D721Med (cell line): ENCODE results near the gene TRIP10.
"Not testable (repeated sequence)": the region's sequence is repeated elsewhere in the genome, so short reads cannot be mapped to it uniquely, and the experiment has no call there.

Experiments used
- DNase-seq: peaks from one replicate; pipeline ENCODE4 v3.0.0; 2011; ENCODE audit warnings: low spot score; ENCODE audit not compliant: insufficient read length
- FAIRE-seq: peaks from 2 replicates; lab custom pipeline; 2011; peaks lifted over from hg19 to GRCh38; lab: Jason Lieb, UNC
- CTCF ChIP-seq: IDR thresholded peaks from 2 replicates; pipeline ENCODE4 v1.5.1; 2012; ENCODE audit warnings: mild to moderate bottlenecking, control low read depth; ENCODE audit not compliant: insufficient read depth; ENCODE audit errors: missing control alignments

TRIP10 gene

GRCh38 chr19:6766357-6767080 is 27.0 kb downstream of the TRIP10 start:
- TF ChIP-seq CTCF = no peak
- FAIRE-seq (no peak), DNase-seq (no peak)

GRCh38 chr19:6767081-6767356 is 27.5 kb downstream of the TRIP10 start:
- no peak for TF ChIP-seq CTCF
- FAIRE-seq (no peak), DNase-seq (no peak)

GRCh38 chr19:6767357-6768235 is 28.1 kb downstream of the TRIP10 start, which contains the start of gene SH2D3A:
TSS of gene SH2D3A (minus strand) at chr19:6767435. CDS start at chr19:6763748, 3,687 bp downstream.
- DNase-seq = no peak
- no peak for TF ChIP-seq CTCF
- FAIRE-seq = no peak

- no peak for TF ChIP-seq CTCF
- DNase-seq (no peak), FAIRE-seq (no peak)
These were observed 28.8 kb downstream of the TRIP10 start for GRCh38 chr19:6768236-6768785.

- no peak for DNase-seq
- no peak for FAIRE-seq
- peak; percentile 18 for TF ChIP-seq CTCF
These were observed 29.6 kb downstream of the TRIP10 start for GRCh38 chr19:6769006-6769619.

GRCh38 chr19:6771648-6772027 is 32.2 kb downstream of the TRIP10 start:
- DNase-seq, FAIRE-seq: not testable (repeated sequence)
